Uterus (tissue), 2 donors: ENCODE data around the gene TEAD4.

Experiments
- POLR2A ChIP-seq, 2 donors: fragments of 450-650 bp; IDR thresholded peaks; one replicate each; pipeline ENCODE4 v1.6.1; 2016; ENCODE audit warnings: antibody characterized with exemption in 2 of 2, mild to moderate bottlenecking in 1 of 2, moderate library complexity in 1 of 2
- TF ChIP-seq, protein P1 (sequence below), 4 experiments: fragments of 200-600 bp in 2 of 4; fragments of 450-650 bp in 2 of 4; sonication (generic) in 2 of 4; IDR thresholded peaks; one replicate each; pipeline ENCODE4 v1.5.1; 2016 to 2019; ENCODE audit warnings: antibody characterized with exemption in 4 of 4, mild to moderate bottlenecking in 2 of 4, moderate library complexity in 1 of 4

DNA sequence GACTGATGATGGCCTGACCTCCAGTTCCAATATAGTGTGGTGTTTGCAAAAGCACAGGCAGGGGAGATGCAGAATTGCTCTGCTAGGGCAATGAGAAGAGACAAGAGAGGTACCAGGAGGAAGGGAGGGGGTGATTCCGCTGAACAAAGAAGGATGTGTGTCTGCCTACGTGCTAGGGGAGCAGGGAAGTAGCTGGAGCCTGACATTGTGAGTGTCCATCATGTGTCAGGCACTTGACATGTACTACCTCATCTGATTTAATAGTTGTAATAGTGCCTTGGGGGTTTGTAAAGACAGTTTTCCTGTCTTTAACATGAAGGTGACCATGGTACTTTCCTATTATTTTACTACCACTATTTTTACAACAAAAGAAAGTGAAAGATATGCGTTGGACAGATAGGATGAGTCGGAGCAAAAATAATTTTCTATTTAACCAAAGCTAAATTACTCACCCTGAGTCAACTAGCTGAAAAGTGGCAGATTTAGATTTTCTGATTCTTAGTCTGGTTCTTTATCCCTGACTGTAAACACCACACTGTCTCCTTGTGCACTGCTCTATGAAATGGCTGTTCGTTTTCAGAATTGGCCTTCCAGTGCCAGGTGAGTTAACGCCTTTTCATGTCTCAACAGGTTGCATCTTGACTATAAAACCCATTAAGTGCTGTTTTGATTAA, 33.7 kb upstream of the TEAD4 start:
- TF ChIP-seq, protein P1, sequence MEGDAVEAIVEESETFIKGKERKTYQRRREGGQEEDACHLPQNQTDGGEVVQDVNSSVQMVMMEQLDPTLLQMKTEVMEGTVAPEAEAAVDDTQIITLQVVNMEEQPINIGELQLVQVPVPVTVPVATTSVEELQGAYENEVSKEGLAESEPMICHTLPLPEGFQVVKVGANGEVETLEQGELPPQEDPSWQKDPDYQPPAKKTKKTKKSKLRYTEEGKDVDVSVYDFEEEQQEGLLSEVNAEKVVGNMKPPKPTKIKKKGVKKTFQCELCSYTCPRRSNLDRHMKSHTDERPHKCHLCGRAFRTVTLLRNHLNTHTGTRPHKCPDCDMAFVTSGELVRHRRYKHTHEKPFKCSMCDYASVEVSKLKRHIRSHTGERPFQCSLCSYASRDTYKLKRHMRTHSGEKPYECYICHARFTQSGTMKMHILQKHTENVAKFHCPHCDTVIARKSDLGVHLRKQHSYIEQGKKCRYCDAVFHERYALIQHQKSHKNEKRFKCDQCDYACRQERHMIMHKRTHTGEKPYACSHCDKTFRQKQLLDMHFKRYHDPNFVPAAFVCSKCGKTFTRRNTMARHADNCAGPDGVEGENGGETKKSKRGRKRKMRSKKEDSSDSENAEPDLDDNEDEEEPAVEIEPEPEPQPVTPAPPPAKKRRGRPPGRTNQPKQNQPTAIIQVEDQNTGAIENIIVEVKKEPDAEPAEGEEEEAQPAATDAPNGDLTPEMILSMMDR (IDR thresholded peaks at IDR 0.05): no peak
- no peak for TF ChIP-seq POLR2A (IDR thresholded peaks at IDR 0.05)
